GM18505 (cell line): ENCODE data around the gene SPESP1.

Experiments used
- ATAC-seq: cut with Tn5 transposase; IDR thresholded peaks from one replicate; pipeline ENCODE4 v1.9.1; 2021; ENCODE audit not compliant: unreplicated experiment
- POLR2A ChIP-seq: IDR thresholded peaks from 4 replicates; pipeline ENCODE4 v1.6.1; 2011; ENCODE audit warnings: borderline replicate concordance; ENCODE audit not compliant: insufficient read depth, insufficient read length; ENCODE audit errors: extremely low read depth

Gene SPESP1

DNA sequence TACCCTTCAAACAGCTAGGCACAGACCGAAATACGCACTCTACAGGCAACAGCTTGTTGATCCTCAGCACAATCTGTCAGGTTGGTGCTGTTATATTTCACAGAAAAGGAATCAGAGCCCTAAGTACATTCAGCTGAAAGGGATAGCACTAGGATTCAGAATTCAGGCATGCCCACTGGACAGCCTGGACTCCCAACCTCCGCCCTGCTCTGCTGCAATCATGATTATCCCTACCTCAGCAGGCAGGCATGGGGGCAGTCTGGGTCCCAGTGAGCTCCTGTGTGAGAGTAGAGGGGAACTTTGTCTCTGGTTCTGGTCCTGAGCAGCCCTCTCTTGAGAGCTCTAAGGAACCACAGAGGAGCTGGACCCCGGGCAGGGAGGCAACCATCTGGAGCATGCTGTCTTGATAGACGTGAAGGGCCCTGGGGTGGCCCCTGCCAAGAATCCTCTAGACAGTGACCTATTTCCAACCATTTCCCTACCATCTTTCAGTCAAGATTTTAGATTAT lies 60.7 kb downstream of the SPESP1 start:
- ATAC-seq: no peak
- TF ChIP-seq POLR2A: no peak

GRCh38 chr15:68991723-68992122 lies 61.4 kb downstream of the SPESP1 start:
- TF ChIP-seq POLR2A: no peak
- no peak for ATAC-seq

DNA sequence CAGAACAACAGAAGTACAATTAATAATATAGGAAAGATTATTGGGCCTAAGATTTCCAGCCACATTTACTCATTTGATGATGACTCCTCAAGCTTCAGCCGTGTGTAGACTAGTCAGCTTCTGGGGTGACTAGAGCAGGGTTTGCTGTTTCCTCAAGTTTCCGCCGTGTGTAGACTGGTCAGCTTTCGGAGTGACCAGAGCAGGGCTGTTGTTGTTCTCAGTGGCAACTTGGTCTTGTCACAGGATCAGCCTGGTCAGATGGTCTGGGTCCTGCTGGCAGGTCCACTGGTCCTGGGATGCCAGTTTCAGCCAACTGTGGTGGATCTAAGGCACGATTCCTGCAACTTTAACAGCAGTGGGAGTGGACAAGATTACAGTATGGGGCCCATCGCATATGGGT lies 62.4 kb downstream of the SPESP1 start:
- TF ChIP-seq POLR2A: no peak
- ATAC-seq: no peak

- no peak for ATAC-seq
- TF ChIP-seq POLR2A: no peak
These were observed 63.0 kb downstream of the SPESP1 start for GRCh38 chr15:68993276-68993675.

DNA sequence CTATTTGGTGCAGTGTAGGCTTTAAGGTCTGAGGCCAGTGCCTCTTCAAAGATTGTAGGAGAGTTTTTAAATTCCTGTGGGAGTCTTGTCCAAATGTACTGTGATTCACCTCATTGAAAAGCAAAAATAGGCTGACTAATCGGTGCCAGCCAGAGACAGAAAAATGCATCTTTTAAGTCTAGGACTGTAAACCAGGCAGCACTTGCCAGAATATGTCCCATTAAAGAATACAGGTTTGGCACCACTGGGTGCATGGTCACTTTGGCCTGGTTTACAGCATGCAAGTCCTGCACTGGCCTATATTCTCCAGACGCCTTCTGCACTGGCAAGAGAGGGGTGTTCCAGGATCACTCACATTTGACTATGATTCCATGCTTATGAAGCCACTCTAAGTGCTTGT lies 63.8 kb downstream of the SPESP1 start:
- TF ChIP-seq POLR2A: no peak

DNA sequence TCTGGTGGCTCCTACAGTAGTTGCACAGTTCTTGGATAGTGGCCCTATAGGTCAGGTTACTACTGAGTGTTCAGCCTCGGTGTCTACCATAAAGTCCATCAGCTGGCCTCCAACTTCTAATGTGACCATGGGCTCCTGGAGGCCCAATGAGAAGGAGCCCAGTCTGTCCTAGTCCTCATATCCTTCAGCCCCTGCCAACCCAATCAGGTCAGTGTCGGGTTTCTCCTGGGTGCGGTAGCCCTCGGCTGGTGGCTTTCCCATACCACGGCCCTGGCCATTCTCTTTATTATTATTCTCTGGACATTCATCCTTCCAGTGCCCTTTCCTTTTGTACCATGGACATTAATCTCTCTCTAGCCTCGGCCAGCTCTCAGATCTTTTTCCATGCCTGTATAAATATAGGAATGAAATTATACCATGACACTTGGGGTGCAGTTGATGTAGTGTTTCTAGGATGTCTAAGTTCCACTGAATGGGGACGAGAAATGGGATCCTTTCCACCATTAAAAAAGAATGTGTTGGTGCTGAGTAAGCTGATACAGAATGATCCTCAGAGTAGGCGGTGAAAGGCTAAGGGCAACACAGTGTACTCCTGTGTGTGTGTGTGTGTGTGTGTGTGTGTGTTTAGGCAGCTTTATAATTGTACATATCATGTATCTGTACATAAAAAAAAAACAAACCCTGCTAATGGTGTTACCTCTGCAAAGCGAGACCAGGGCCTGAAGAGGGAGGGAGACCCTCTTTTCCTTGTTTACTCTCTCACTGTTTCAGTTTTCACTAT lies 64.8 kb downstream of the SPESP1 start:
- no peak for ATAC-seq
- no peak for TF ChIP-seq POLR2A

More for the DNA sequence above, 63.8 kb downstream of the SPESP1 start:
- no peak for ATAC-seq
